Stimulated activated CD8-positive, alpha-beta memory T cell treated with anti-CD3 and anti-CD28 coated beads, Interleukin-15, amount 100 ng/mL, for 4 hours (primary cell): ENCODE data around the gene AMN1.
"Not testable (repeated sequence)": the region's sequence is repeated elsewhere in the genome, so short reads cannot be mapped to it uniquely, and the experiment has no call there.

Experiments
- DNase-seq, 2 donors: peaks; one replicate each; pipeline ENCODE4 v3.0.0-alpha.2; 2020; ENCODE audit warnings: low read depth in 2 of 2

Gene AMN1

DNA sequence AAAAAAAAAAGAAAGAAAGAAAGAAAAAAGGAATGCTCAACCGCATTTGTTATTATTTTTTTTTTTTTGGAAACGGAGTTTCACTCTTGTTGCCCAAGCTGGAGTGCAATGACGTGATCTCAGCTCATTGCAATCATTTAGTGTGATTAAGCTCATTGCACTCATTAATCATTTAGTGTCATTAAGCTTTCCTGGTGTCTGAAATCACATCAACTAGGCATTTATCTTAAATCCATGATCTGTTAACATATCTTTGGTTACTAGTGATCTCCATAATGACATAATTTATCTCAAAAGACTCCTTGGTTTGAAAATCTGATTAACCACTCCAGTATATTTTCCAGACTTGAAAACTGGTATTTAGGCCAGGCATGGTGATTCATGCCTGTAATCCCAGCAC is 43.0 kb downstream of the AMN1 start:
- no peak for DNase-seq

DNA sequence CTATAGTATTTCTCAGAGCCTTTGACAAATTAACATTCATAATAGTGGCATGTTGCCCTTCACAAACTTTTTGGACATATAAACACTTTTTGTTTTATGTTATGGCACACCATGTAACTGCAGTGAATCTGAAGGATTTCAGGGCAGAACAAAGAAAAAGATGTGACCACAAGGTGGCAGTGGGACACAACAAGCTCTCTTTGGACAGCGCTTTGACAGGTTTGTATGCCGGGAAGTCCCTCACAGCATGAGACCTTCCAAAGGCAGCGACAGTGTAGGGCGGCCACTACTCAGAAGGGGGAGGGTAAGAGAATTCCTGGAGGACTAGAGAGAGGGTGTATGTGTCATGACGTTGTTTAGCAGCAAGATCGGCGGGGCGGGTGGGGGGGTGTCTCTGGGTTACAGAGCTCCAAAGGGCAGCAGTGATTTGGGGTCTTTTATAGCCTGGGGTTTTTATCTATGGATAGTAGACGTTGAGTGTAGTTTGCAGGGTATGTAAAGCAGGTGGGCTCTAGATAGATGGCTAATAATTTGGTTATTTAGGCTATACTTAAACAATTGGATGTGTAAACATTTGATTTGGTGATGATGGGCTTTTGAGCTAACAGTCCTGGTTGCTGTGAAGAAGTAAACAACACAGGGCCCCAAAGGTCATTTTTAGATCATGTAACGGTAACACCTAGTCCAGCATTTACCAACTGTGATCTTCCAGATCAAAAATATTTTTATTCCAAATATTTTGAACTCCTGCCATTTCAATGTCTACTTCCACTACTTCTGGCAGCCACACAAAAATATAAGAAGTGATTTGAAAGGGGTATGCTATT is 46.5 kb downstream of the AMN1 start:
- DNase-seq, result peak; percentile 14 to 54

DNA sequence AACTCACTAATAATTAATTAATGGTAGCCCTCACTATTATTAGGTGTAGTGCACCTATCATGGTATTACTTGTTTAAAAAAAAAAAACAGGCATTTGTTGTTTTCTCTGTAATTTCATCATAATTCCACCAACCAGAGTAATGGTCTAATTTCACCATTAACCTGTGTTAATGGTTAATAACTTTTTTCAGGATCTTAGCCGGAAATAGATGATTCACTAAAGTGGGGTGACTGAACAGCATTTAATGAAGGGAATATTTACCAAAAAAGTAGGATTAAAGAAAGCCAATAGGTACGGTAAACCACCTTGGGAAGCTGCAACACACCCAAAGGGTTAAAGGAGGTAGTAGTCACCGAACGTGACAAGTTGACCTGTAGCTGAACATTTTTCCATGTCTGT is 56.3 kb downstream of the AMN1 start:
- no peak for DNase-seq

DNA sequence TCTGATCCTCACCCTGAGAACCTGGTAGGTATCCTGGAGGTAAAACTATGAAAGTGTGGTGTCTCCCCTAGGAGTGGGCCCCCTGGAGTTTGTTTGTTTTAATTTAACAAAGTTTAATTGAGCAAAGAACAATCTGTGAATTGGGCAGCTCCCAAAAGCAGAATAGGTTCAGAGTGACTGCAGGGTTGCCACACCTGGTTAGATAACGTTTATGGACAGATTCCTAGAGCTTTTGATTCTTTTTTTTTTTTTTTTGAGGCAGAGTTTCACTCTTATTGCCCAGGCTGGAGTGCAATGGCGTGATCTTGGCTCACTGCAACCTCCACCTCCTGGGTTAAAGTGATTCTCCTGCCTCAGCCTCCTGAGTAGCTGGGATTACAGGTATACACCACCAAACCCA is 59.2 kb downstream of the AMN1 start:
- DNase-seq, result not testable (repeated sequence)

DNA sequence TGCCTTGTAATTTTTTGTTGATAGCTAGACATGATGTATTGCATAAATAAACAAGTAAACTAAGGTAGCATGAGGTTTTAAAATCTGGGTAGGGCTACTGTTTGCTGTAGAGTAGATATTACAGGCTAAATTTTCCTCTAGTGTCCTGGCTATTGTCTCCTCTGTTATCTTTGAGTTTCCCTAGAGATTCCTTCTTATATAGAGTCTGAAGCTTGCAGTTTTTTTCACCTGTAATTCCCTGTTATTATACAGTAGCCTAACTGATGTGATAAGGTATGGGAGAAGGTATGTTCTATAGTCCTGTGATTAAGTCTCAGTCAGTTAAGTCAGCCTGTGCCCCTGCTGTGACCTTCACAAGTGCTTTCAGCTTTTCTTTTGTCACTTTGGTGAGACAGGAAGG is 59.8 kb downstream of the AMN1 start:
- DNase-seq, result no peak

DNA sequence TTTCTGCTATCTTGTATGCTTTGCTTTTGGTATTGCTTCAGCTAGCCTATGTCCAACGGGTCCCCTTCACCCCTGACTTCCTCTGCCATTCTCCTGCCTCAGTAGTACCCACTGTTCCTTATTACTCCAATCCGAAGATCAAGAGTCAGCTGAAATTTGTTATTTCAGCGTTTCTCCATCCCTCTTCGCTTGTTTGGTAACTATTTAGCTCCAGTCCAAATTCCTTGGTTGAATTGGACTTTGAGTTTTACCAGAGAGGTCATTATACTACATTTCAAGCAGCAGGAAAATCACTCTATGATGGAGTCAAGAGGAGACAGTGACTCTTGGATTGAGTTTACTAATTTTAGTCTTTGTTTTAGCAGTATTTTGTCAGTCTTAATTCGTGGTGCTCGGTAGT is 64.8 kb downstream of the AMN1 start:
- no peak for DNase-seq

DNA sequence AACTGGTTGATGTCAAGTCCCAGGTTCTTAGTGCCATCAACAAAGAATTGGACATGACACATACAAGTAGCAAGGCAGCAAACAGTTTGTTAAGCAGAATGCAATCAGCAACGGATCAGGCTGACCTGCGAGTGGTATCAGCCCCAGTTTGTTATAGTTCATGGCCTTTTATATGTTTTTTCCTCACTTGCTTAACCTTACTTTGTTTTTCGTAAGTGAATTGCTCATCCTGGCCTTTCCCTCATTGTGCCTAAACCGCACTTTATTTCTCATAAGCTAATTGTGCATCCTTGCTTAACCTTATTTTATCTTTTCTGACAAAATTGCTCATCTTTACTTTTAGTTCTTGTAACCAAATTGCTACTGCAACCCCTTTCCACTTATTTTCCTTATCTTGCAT is 65.2 kb downstream of the AMN1 start:
- DNase-seq, result no peak

DNA sequence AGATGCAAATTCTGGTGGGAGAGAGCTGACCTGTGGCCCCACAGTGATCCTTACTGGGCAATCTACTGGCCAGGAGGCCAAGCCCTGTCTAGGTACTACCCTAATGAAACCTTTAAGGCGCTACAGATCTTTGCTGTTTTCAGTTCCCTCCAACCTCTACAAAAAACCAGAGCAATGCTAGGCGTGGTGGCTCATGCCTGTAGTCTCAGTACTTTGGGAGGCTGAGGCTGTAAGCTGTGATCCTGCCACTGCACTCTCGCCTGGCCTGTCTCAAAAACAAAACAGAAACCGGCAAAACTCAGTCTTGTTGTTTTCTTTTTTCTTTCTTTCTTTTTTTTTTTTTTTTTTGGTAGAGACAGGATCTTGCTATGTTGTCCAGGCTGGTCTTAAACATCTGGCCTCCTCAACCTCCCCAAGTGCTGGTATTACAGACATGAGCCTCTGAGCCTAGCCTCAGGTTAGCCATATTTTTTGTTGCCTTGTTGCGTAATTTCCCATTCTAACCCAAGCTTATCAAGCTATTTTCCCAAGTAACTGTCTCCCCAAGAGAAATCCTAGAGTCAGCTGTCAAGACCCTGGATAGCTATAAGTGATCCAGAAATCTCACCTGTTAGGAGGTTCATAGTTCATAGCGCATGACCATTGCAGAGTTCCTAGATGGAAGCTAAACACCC is 66.5 kb downstream of the AMN1 start:
- no peak for DNase-seq

DNA sequence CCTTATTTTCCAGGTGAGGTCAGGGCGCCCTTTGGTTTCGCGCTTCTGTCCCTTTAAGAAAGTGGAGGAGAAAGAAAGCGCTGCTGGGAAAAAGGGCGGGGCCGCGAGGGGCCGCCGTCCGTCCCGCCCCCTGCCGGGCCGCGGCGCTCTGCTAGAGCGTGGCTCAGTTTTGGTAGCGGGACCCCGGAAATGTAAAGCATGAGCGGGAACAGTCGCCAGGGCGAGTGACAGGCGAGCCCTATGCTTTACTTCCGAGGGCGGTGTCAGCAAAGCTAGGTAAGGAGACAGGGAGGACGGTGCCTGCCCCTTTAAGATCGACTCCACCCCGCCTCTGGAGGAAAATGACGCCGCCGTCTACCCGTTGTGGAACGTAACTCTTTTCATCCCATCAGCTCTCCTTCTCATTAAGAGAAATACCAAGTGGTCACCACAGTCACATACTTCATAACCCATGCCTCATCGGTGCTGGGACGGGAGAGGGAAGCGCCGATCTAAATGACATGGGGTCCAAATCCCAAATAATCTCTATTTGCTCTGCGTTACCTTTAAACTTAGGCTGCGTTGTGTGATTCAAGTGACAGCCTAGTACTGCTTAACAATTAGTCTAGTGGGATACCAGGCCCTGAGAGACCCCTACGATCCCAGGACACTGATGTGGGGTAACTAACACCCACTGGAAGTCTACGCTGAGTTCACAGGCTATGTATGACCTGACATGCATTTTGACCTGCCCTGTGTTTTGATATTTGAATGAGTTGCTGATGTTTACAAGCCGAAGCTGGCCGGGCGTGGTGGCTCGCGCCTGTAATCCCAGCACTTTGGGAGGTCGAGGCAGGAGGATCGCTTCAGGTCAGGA is 69.5 kb downstream of the AMN1 start, which contains the start of gene ETFBKMT:
Gene ETFBKMT (plus strand): TSS at position 602 of the 856 bp plus-strand sequence. CDS start 2,266 bp downstream, outside the sequence.
- peak; percentile 81 to 87 for DNase-seq

DNA sequence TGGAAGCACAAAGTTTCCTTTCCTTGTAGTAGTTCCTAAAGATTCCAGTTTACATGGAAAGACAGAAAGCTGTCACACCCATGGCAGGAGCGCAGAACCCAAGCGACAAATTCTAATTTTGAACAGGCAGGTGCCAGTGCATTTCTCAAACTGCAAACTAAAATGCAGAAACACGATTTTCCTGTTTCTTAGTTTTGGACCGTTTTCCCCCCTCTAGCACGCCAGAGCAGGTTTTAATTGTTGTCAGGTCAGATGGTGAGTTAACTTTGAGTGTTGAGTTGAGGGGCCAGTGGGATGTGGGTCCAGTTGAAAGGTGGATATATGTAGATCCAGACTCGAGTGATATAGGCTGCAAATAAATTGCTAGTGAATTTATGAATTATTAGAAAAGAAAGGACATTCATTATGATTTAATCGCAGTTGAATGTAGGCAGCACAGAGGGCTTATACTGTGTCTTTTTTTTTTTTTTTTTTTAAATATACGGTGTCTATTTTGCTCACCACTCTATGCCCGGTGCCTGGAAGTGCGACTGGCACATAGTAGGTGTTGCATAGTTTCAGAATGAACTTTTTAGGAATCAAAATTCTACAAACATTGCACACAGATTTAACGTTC is 70.2 kb downstream of the AMN1 start:
- no peak for DNase-seq

DNA sequence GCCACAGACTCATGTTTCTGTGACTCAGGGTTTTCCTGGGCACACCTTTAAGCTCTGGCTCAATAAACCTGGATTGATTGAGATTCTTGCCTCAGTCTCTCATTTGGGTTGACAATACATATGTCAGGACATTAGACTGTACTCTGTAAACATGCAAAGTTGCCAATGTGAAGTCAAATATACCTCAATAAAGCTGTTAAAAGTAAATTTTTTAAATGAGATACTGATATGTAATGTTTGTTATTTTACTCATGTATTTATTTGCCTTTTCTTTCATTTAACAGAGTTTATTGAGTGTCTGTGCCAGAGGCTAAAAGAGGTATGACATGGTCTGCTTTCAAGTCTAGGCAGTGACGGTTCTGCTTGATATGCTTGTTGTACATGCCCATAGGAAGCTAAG is 73.0 kb downstream of the AMN1 start:
- no peak for DNase-seq

DNA sequence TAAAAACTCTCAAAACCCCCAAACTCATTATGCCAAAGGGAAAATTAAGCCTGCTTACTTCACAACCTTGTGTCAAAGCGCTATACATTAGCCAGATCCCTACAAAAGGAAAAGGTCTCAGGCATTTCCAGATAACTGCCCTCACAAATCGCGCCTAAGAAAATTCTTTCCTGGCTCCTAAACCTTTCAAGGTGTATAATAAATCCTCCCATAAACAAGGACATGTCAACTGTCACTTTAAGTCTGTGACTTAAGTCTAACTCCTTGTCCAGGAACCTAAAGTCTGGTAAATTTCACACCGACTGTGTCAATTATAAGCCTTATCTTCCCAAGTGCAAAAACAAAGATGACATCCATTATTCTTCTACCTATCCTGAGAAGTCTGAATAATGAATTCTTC is 73.6 kb downstream of the AMN1 start:
- DNase-seq, result no peak

DNA sequence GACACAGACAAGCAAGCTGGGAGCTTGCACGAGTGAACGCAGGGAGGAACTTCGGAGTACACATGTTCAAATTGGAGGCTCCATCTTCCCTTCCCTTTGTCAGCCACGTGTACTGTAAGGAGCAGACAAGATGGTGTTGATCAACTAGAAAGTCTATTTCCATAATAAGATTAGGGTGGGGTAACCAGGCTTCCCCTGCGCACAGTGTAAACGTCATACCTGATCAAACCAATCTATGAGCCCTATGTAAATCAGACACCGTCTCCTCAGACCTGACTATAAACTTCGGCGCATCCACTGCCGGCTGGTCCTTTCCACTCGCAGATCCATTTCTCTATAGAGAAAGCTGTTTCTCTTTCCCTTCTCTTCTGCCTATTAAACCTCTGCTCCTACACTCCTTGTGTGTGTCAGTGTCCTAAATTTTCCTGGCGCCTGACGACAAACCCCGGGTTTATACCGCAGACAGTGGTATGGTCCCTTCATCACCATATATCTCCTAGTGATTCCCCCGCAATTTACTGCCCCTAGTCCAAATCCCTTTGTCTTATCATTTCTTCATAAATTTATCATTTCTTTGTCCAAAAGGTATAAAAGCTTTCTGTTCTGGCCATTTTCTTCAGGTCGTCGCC is 76.8 kb downstream of the AMN1 start:
- DNase-seq, result no peak

DNA sequence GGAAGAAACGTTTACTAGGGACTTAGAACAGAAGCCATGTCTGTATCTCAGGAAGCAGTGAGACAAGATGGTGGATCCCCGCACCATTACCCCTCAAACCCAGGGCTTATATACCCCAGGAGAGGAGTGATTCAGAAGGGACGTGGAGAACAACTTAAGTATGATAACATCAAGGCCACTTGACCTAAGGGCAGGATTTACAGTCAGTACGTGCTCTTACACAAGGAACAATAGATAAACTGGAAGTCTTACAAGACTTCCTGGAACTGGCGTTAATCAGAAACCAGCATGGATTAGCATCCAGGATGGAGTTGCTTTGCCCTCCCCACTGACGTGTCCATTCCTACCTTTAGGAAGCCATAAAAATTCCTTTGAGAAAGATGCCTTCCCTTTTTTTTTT is 77.9 kb downstream of the AMN1 start:
- DNase-seq, result no peak

DNA sequence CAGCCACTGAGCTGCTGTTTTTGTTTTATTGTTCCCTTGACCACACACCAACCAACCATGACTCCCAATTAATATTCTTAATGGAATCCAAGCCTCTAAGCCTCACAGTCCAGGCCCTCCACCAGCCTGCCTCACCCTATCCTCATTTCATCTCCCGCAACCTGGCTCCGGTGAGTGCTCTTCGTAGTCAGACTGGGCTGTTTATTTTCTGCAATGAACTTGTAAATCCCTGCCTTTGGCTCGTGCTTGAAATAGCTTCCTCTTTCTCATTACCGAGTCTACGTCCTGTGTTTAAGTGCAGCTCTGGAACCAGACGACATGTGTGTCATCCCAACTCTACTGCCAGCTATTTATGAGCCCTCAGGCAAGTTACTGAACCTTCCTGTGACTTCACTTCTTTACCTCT is 81.7 kb downstream of the AMN1 start:
- DNase-seq, result no peak

DNA sequence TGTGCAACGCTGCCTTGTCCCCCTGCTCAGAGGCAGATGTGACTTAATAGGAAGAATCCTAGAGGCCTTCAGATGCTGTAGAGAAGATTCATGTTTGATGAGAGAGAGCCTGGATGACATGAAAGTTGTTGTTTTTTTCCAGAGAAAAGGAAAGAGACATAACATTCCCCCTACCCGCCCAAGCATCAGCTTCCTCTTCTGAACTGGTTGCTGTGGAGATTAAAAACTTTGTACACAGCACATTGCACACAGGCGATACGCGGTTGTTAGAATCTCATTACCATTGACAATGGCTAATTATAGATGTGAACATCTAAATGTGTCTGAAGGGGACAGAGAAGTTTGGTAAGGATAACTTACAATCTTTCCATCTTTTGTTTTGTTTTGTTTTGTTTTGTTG is 82.9 kb downstream of the AMN1 start:
- DNase-seq, result no peak

DNA sequence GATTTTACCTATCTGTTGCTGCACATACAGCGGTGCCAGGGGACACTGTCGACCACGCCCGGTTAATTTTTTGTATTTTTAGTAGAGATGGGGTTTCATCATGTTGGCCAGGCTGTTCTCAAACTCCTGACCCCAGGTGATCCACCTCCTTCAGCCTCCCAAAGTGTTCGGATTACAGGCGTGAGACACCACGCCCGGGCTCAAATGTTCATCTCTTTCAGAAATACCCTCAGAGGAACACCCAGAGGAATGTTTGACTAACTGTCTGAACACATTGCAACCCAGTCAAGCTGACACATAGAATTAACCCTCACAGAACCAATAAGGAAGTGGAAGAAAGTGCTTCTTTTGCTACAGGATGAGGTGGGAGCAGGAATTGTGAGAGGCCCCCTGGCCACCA is 84.3 kb downstream of the AMN1 start:
- no peak for DNase-seq

DNA sequence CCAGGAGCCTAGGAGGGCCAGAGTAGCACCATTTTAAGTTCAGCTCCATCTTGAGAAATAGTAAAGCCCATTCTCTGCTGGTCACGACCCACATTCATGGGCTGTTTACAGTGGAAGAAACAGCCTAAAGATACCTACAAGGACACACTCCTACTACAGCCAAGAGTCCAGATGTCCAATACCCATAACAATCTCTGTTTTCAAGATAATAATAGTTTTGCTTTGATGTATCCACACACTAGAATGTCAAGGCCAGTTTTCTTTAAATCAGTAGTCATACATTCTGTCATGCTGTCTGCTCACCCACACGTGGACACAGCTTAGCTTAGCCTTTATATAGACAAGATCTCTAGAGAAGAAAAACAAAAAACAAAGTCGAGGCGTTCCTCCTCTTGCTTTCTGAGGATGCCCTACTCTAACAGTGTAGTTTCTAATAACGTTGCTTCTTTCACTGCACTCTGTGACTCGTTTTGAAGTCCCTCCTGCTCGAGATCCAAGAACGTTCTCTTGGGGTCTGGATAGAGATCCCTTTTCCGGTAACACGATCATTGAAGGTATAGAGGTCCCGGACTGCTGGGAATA is 87.2 kb downstream of the AMN1 start:
- no peak for DNase-seq

DNA sequence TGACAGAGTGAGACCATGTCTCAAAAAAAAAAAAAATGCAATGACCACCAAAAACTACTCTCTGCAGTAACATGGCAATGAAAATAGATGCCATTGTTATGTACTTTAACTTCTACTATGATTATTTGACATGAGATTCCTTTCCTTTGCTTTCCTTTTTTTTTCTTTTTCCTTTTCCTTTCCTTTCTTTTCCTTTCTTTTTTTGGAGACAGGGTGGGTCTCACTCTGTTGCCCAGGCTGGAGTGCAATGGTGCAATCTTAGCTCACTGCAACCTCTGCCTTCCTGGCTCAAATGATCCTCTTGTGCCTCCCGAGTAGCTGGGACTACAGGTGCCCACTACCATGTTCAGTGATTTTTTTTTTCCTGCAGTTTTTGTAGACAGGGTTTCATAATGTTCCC is 94.2 kb downstream of the AMN1 start:
- DNase-seq, result no peak

DNA sequence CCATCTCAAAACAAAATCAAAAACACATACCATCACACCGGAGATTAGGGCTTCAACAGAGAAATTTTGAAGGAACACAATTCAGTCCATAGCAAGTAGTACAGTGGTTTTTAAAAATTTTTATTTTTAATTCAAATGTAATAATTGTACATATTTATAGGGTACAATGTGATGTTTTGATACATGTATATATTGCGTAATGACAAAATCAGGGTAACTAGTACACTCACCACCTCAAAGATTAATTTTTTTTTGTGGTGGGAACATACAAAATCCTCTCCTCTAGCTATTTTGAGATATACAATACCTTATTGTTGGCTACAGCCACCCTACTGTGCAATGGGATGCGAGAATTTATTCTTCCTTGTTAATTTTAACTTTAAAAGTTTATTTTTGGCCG is 95.4 kb downstream of the AMN1 start:
- no peak for DNase-seq

DNA sequence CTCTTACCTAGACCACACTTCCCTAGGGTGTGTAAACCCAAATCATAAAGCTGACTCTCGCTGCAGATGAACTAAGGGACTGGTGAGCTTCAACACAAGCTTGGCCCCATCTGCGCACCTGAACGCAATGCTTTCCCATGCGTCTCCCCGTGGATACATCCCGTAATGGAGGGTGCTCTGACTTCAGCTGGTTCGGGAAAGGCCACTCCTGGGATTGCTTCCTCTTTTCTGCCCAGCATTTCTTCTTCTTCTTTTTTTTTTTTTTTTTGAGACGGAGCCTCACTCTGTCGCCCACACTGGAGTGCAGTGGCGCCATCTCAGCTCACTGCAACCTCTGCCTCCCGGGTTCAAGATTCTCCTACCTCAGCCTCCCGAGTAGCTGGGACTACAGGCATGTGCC is 97.0 kb downstream of the AMN1 start:
- DNase-seq, result no peak
